Measurements from ENCODE around the gene IDUA.

Gene IDUA

DNA sequence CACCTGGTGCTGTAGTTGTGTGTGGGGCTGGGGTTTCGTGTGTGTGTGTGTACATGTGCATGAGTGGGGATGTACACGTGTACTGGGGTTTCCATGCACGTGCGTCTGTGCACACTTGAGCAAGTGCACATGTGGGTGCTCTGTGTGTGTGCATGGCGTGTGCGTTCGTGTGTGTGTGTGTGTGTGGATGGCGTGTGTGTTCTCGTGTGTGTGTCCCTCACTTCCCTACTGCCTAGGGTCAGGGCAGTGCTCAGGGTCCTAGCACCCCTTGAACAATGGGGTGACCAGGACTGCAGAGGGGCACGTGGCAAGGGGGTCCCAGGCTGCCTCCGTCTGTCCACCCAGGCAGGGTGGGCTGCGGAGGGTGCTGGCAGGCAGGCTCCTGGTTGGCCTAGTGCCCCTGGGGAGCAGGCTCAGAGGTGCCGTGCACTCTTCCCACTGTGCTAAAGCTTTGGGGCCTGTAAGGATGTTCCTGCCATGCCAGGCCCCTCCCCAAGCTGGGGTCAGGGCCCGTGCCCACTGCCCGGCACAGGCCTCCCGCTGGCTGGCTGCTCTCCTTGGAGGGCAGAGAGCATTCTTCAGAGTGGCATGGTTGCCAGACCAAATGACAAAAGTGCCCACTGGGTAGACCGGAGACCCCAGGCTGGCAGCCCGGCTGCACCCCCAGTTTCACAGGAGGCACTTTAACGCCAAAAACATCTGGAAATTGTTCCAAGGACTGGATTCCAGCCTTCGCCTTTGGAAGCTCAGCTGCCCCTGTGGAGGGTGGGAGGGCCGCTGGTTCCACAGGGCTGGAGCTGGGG, 53.7 kb downstream of the IDUA start:
- no peak for DNase-seq (ENCODE audit: low spot score)
- TF ChIP-seq, protein P1, sequence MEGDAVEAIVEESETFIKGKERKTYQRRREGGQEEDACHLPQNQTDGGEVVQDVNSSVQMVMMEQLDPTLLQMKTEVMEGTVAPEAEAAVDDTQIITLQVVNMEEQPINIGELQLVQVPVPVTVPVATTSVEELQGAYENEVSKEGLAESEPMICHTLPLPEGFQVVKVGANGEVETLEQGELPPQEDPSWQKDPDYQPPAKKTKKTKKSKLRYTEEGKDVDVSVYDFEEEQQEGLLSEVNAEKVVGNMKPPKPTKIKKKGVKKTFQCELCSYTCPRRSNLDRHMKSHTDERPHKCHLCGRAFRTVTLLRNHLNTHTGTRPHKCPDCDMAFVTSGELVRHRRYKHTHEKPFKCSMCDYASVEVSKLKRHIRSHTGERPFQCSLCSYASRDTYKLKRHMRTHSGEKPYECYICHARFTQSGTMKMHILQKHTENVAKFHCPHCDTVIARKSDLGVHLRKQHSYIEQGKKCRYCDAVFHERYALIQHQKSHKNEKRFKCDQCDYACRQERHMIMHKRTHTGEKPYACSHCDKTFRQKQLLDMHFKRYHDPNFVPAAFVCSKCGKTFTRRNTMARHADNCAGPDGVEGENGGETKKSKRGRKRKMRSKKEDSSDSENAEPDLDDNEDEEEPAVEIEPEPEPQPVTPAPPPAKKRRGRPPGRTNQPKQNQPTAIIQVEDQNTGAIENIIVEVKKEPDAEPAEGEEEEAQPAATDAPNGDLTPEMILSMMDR (IDR thresholded peaks at IDR 0.05; ENCODE audit: extremely low read depth, missing control alignments) = no peak

DNA sequence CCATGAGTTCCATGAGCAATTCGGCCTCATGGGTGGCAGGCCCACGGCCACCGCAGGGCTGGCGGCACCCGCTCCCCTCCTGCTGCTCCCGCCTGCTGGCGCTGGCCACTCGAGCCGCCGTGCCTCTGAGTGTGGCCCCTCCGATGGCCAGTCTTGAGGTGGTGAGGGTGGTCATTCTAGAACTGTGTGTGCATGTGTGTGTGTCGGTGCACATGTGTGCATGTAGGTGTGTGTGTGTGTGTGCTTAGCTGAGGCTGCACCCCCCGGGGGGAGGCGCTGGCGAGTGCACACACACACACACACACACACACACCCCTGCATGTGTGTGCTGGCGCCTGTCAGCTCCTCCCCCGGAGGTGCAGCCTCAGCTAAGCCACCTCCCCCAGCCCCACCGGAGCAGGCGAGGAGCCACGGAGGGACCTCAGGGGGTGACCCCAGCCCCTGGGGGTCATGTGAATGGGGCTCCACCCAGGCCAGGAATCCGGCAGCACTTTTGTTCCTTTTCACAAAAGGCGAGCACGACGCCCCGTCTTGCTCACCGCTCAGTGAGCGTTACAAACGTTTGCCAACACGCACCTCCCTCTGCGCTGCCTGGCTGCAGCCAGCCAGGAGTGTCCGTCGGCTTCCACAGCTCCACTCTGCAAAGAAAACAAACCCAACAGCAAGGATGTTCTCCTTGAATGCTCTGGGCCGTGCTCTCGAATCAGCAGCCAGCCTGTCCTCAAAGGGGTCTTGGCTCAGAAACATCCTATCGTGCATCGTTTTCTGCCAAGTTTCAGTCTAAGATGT, 54.5 kb downstream of the IDUA start:
- no peak for DNase-seq (ENCODE audit: low spot score)

DNA sequence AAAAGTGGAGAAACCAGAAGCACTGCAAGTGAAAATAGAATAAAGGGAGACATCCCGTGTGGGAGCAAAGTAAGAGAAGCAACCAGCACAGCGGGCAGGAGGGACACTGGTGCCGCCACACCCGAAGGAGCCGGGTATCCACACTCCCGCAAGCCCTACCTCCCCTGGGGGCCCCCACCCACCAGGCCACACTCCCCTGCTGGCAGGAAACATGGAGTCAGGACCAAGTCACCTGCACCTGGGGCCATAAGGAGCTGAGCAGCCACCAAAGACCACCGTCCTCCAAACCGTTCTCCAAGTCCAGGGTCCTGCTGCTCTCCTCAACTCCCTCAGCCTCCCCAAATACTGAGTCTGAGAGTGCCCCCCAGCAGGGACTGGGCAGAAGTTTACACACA, 55.1 kb downstream of the IDUA start:
- TF ChIP-seq, protein P1 (IDR thresholded peaks at IDR 0.05; ENCODE audit: extremely low read depth, missing control alignments) = no peak
- DNase-seq (ENCODE audit: low spot score) = no peak

More for the DNA sequence above, 54.5 kb downstream of the IDUA start:
- TF ChIP-seq, protein P1 (IDR thresholded peaks at IDR 0.05; ENCODE audit: extremely low read depth, missing control alignments) = no peak

DNA sequence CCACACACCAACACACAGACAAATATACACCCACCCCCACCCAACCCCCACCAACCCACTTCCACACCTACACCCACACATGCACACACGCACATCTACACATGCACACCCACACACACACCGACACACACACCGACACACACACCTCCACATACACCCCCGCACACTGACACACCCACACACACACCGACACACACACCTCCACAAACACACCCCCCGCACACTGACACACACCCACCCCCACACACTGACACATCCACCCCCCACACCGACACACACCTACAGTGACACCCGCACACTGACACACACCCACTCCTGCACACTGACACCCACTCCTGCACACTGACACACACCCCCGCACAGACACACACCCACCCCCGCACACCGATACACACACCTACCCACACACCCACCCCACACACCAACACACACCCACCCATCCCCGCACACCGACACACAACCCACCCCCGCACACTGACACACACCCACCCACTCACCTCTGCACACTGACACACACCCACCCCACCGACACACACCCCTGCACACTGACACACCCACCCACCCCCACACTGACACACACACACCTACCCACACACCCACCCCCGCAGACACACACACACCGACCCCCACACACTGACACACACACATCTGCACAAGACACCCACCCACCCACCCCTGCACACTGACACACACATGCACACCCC, 55.7 kb downstream of the IDUA start:
- TF ChIP-seq, protein P1 (IDR thresholded peaks at IDR 0.05; ENCODE audit: extremely low read depth, missing control alignments) = no peak
- DNase-seq (ENCODE audit: low spot score) = no peak

DNA sequence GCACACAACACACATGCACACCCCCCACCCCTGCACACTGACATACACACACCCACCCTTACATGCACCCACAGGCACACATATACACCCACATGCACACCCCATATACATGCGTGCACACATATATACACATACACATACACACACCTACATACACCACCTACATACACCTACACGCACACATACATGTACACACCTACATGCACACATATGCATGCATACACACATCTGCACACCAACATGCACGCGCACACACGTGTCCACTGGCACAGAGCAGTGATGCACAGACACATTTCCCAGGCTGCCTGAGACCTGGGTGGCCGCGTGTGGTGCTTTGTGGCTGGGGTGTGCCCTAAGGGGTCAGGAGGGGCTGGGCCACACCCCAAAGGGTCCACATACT, 56.3 kb downstream of the IDUA start:
- TF ChIP-seq, protein P1 (IDR thresholded peaks at IDR 0.05; ENCODE audit: extremely low read depth, missing control alignments) = no peak
- DNase-seq (ENCODE audit: low spot score) = no peak

DNA sequence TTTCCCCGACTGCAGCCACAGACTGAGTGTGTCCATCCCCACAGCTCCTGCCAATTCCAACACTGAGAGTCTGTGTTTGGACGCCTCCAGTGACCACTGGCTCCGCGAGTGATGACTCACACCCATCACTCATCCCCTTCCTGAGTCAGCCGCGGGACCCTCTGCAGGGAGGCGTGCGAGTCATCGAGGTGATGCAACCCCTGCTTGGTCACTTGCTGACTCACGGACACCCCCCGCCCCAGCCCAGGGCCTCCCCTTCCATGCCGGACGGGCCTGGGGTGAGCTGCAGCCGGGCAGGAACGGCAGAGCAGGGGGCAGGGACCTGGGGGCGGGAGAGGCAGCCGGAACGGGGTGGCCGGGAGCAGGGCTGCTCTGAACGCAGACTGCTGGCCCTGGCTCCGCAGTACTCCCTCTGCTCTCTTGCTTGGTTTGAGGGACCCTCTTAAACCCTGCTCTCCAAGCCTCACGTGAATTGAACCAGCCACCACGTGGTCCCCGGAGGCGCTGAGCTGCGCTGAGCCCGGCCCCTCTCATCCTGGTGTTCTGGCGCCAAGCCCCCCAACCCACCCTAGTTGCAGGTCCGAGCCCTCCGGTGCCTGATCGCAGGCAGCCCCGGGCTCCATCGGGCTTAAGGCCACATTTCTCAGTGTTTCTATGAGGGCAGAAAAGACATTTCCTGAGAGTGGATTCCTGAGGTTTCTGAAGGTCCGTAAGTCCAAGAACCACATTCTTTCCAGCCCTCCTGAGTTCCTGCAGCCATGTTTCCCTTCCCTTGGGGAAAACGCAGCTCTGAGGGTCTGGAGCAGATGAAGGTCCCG, 57.0 kb downstream of the IDUA start:
- TF ChIP-seq, protein P1 (IDR thresholded peaks at IDR 0.05; ENCODE audit: extremely low read depth, missing control alignments) = no peak
- no peak for DNase-seq (ENCODE audit: low spot score)
